Spleen (tissue), 7 donors: ENCODE measurements around the gene PROX1.

Experiments used
- CTCF ChIP-seq, 11 experiments: fragments of 200-600 bp in 7 of 11; fragments of 450-650 bp in 4 of 11; sonication (generic) in 4 of 11; IDR thresholded peaks in 8 of 11; conservative IDR thresholded peaks in 3 of 11; 1 replicate in 7 of 11; 2 replicates in 4 of 11; pipeline versions ENCODE4 v1.4.0 to v1.8.0; 2016 to 2021; ENCODE audit warnings: antibody characterized with exemption in 11 of 11, inconsistent platforms in 4 of 11, mild to moderate bottlenecking in 1 of 11
- POLR2A ChIP-seq, 3 donors: fragments of 450-650 bp; IDR thresholded peaks; one replicate each; pipeline ENCODE4 v1.5.1; 2017; ENCODE audit warnings: antibody characterized with exemption in 3 of 3, mild to moderate bottlenecking in 1 of 3
- donor health status: DM: no; HTN: no; CAD: no; lungs with moderate emphysema.
- donor health status: DM: no; HTN: no; CAD: no.
- donor health status: DM: no; HTN: no; CAD: no.

GRCh38 chr1:213947200-213947801 is 40.5 kb upstream of the PROX1 start:
- TF ChIP-seq CTCF (IDR thresholded peaks at IDR 0.05 in 8 of 11, conservative IDR thresholded peaks at IDR 0.05 in 3 of 11) = no peak
- TF ChIP-seq POLR2A (IDR thresholded peaks at IDR 0.05) = no peak
